GM23338 (cell line): Measurements from ENCODE around the gene RXRA. TPM values are rescaled to one million over a fixed set of nuclear protein-coding genes. Genes with fewer than 3 reads are reported as not detected.

Experiments
- ATAC-seq: fragments of 200-7000 bp; cut with Tn5 transposase; 3 replicates; pipeline ENCODE4 v1.9.1; 2020
- DNase-seq: peaks from one replicate; pipeline ENCODE4 v3.0.0-alpha.2; 2015; ENCODE audit warnings: low spot score
- H2AFZ ChIP-seq: fragments of 200-600 bp; sonication (generic); 2 replicates; pipeline ENCODE4 v1.8.0; 2016; ENCODE audit warnings: antibody characterized with exemption, mild to moderate bottlenecking, moderate library complexity
- H3F3A ChIP-seq: fragments of 200-600 bp; sonication (generic); replicated peaks from 2 replicates; pipeline ENCODE4 v1.8.0; 2017; ENCODE audit warnings: antibody characterized with exemption, mixed run types, low read depth
- H3K27ac ChIP-seq: fragments of 200-600 bp; sonication (generic); 2 replicates; pipeline ENCODE4 v1.6.1; 2016; ENCODE audit warnings: low read depth
- H3K27me3 ChIP-seq: fragments of 200-600 bp; sonication (generic); 2 replicates; pipeline ENCODE4 v1.8.0; 2016; ENCODE audit warnings: mild to moderate bottlenecking, mixed run types, moderate library complexity; ENCODE audit not compliant: insufficient read depth
- H3K36me3 ChIP-seq: fragments of 200-600 bp; sonication (generic); 2 replicates; pipeline ENCODE4 v1.8.0; 2016; ENCODE audit warnings: mild to moderate bottlenecking; ENCODE audit not compliant: insufficient read depth
- H3K4me1 ChIP-seq: fragments of 200-600 bp; sonication (generic); 2 replicates; pipeline ENCODE4 v1.8.0; 2016; ENCODE audit warnings: mild to moderate bottlenecking, moderate library complexity; ENCODE audit not compliant: insufficient read depth
- H3K4me2 ChIP-seq: fragments of 200-600 bp; sonication (generic); 2 replicates; pipeline ENCODE4 v1.7.1; 2017; ENCODE audit warnings: mixed run types
- H3K4me3 ChIP-seq: fragments of 200-600 bp; sonication (generic); 2 replicates; pipeline ENCODE4 v1.6.1; 2016; ENCODE audit warnings: mixed run types
- H3K79me2 ChIP-seq: fragments of 200-600 bp; sonication (generic); replicated peaks from 2 replicates; pipeline ENCODE4 v1.8.0; 2017; ENCODE audit warnings: mild to moderate bottlenecking; ENCODE audit not compliant: insufficient read depth
- H3K9me2 ChIP-seq: fragments of 200-600 bp; sonication (generic); 2 replicates; pipeline ENCODE4 v1.8.0; 2017; ENCODE audit not compliant: insufficient read depth
- H4K20me1 ChIP-seq: fragments of 200-600 bp; sonication (generic); replicated peaks from 2 replicates; pipeline ENCODE4 v1.8.0; 2017; ENCODE audit warnings: mild to moderate bottlenecking; ENCODE audit not compliant: insufficient read depth
- H3K27ac Mint-ChIP-seq: 2 replicates; pipeline ENCODE4 v1.8.0; 2020; ENCODE audit warnings: inconsistent platforms, mild to moderate bottlenecking, moderate library complexity, mixed read lengths
- H3K27me3 Mint-ChIP-seq: 3 replicates; pipeline ENCODE4 v1.8.0; 2022; ENCODE audit warnings: low read depth, mild to moderate bottlenecking, moderate library complexity, mixed read lengths, inconsistent platforms; ENCODE audit not compliant: insufficient read depth, poor library complexity
- H3K36me3 Mint-ChIP-seq: 3 replicates; pipeline ENCODE4 v1.8.0; 2021; ENCODE audit warnings: low read depth, mild to moderate bottlenecking, inconsistent platforms, moderate library complexity, mixed read lengths
- H3K4me1 Mint-ChIP-seq: 3 replicates; pipeline ENCODE4 v1.8.0; 2020; ENCODE audit warnings: mild to moderate bottlenecking, inconsistent platforms, mixed read lengths
- H3K4me3 Mint-ChIP-seq: 3 replicates; pipeline ENCODE4 v1.8.0; 2021; ENCODE audit warnings: moderate library complexity, mild to moderate bottlenecking, inconsistent platforms, mixed read lengths
- H3K9me3 Mint-ChIP-seq: 3 replicates; pipeline ENCODE4 v1.8.0; 2020; ENCODE audit warnings: moderate library complexity, mild to moderate bottlenecking, inconsistent platforms, mixed read lengths
- CREB1 ChIP-seq: fragments of 250-450 bp; sonication (Bioruptor Pico); IDR thresholded peaks from 2 replicates; pipeline ENCODE4 v1.5.0; 2020; ENCODE audit warnings: low read depth, mild to moderate bottlenecking, moderate library complexity
- CTCF ChIP-seq, 2 experiments: fragments of 200-600 bp in 1 of 2; sonication (generic) in 1 of 2; conservative IDR thresholded peaks; 2 replicates each; pipeline versions ENCODE4 v1.5.1 to v1.6.1; 2016 to 2017; ENCODE audit warnings: antibody characterized with exemption in 2 of 2, low read depth in 2 of 2, mild to moderate bottlenecking in 2 of 2, moderate library complexity in 1 of 2
- POLR2AphosphoS5 ChIP-seq: IDR thresholded peaks from 2 replicates; pipeline ENCODE4 v1.6.1; 2016; ENCODE audit warnings: antibody characterized with exemption, low read depth
- REST ChIP-seq: IDR thresholded peaks from one replicate; pipeline ENCODE4 v1.6.1; 2018; ENCODE audit warnings: antibody characterized with exemption; ENCODE audit not compliant: unreplicated experiment
- ZNF114 ChIP-seq: fragments of 250-450 bp; sonication (Bioruptor Pico); IDR thresholded peaks from 2 replicates; pipeline ENCODE4 v1.5.0; 2020; ENCODE audit warnings: mild to moderate bottlenecking, moderate library complexity
- ZNF331 ChIP-seq: fragments of 250-450 bp; sonication (Bioruptor Pico); IDR thresholded peaks from 2 replicates; pipeline ENCODE4 v1.5.0; 2020; ENCODE audit warnings: low read depth, mild to moderate bottlenecking, moderate library complexity
- polyA plus RNA-seq: library from polyadenylated mRNA; unstranded; fragments of >200 nt; fragmentation: Nextera tagmentation; extraction: Ambion mirVana; gene quantifications from 2 replicates; pipeline ENCODE4 v1.2.1, GENCODE V29; 2016
- total RNA-seq: library from RNA; depleted of rRNA; stranded (reverse); fragments of >200 nt; shearing (Covaris generic); gene quantifications from 2 replicates; pipeline ENCODE4 v1.2.3, GENCODE V29; 2014

Gene RXRA
- total and polyA plus RNA-seq, 2 experiments from 2014 or later, result 4.9 to 17.9 TPM

GRCh38 chr9:134382733-134383132 is 56.5 kb downstream of the RXRA start:
- Histone ChIP-seq H3K36me3 (no peaks in the 10 kb centered on the region), H2AFZ (no peak overlapping the region), H3K27me3 (no peaks in the 10 kb centered on the region), H3K4me1 (no peaks in the 10 kb centered on the region), H3K9me2 (no peaks in the 10 kb centered on the region), H3F3A (no peaks in the 10 kb centered on the region), H4K20me1 (peaks cover 3% of the 10 kb centered on the region; the same call in 1 of the 2 replicates), H3K27ac (no peak overlapping the region), H3K4me2 (no peak overlapping the region), H3K79me2 (peaks cover 59% of the 10 kb centered on the region), H3K4me3 (no peak overlapping the region)
- Mint-ChIP-seq H3K9me3 (no peaks in the 10 kb centered on the region), H3K4me3 (no peak overlapping the region), H3K27me3 (peaks cover 4% of the 10 kb centered on the region), H3K36me3 (no peaks in the 10 kb centered on the region), H3K27ac (no peak overlapping the region), H3K4me1 (peaks cover 12% of the 10 kb centered on the region)
- no peak for ATAC-seq
- DNase-seq, result no peak
- TF ChIP-seq POLR2AphosphoS5 (no peak), CREB1 (no peak), ZNF331 (CRISPR knock-in tag) (no peak), REST (no peak), ZNF114 (CRISPR knock-in tag) (no peak)

GRCh38 chr9:134383148-134383547 is 56.9 kb downstream of the RXRA start:
- H3K36me3 Mint-ChIP-seq, result no peaks in the 10 kb centered on the region

More at GRCh38 chr9:134383148-134383547, 56.9 kb downstream of the RXRA start:
- TF ChIP-seq CTCF (conservative IDR thresholded peaks at IDR 0.05; ENCODE audit: low read depth in 2 of 2), result no peak
- H3K4me1 Mint-ChIP-seq, result peaks cover 12% of the 10 kb centered on the region
- peaks cover 63% of the 10 kb centered on the region for H3K79me2 ChIP-seq
- H3K27ac ChIP-seq, result no peak overlapping the region
- H3K4me3 Mint-ChIP-seq, result no peak overlapping the region
- H3K4me1 ChIP-seq, result no peaks in the 10 kb centered on the region
- peaks cover 6% of the 10 kb centered on the region; the same call in 1 of the 2 replicates for H4K20me1 ChIP-seq
- H3F3A ChIP-seq, result no peaks in the 10 kb centered on the region
- no peaks in the 10 kb centered on the region for H3K36me3 ChIP-seq
- peaks cover 3% of the 10 kb centered on the region for H3K27me3 Mint-ChIP-seq
- no peak overlapping the region for H3K4me2 ChIP-seq
- DNase-seq (no peak), ATAC-seq (no peak)
- no peaks in the 10 kb centered on the region for H3K27me3 ChIP-seq
- H3K9me3 Mint-ChIP-seq, result no peaks in the 10 kb centered on the region
- H3K27ac Mint-ChIP-seq, result no peak overlapping the region
- no peak overlapping the region for H2AFZ ChIP-seq
- H3K4me3 ChIP-seq, result no peak overlapping the region
- H3K9me2 ChIP-seq, result no peaks in the 10 kb centered on the region
